Cortex of kidney (tissue), 1 donor: Measurements from ENCODE around the gene TNFRSF14.
"Not testable (repeated sequence)": the region's sequence is repeated elsewhere in the genome, so short reads cannot be mapped to it uniquely, and the experiment has no call there.

ENCODE experiments used
- DNase-seq: peaks from one replicate; lab custom pipeline; 2025; lab: John Stamatoyannopoulos, UW

Gene TNFRSF14

GRCh38 chr1:2539312-2539907, 16.8 kb upstream of the TNFRSF14 start:
- DNase-seq: no peak

- DNase-seq: no peak
Measured at GRCh38 chr1:2540816-2541492, 15.2 kb upstream of the TNFRSF14 start.

GRCh38 chr1:2541619-2542245, 14.4 kb upstream of the TNFRSF14 start:
- DNase-seq: no peak

- DNase-seq: no peak
Measured at GRCh38 chr1:2542246-2542915, 13.8 kb upstream of the TNFRSF14 start.

- no peak for DNase-seq
Measured at GRCh38 chr1:2543543-2544092, 12.6 kb upstream of the TNFRSF14 start.

GRCh38 chr1:2544093-2544874, 11.9 kb upstream of the TNFRSF14 start:
- no peak for DNase-seq

GRCh38 chr1:2544875-2545640, 11.1 kb upstream of the TNFRSF14 start:
- DNase-seq: no peak

GRCh38 chr1:2545754-2546514, 10.2 kb upstream of the TNFRSF14 start:
- DNase-seq: no peak

GRCh38 chr1:2546515-2547209, 9.5 kb upstream of the TNFRSF14 start:
- DNase-seq: no peak

GRCh38 chr1:2547210-2548067, 8.7 kb upstream of the TNFRSF14 start:
- DNase-seq: no peak

- DNase-seq: no peak
Measured at GRCh38 chr1:2548068-2548589, 8.0 kb upstream of the TNFRSF14 start.

GRCh38 chr1:2549367-2550029, 6.7 kb upstream of the TNFRSF14 start:
- DNase-seq: not testable (repeated sequence)

- DNase-seq: not testable (repeated sequence)
Measured at GRCh38 chr1:2550309-2550861, 5.8 kb upstream of the TNFRSF14 start.

GRCh38 chr1:2551544-2551943, 4.6 kb upstream of the TNFRSF14 start:
- not testable (repeated sequence) for DNase-seq

- DNase-seq: no peak
Measured at GRCh38 chr1:2552189-2552588, 4.0 kb upstream of the TNFRSF14 start.

- not testable (repeated sequence) for DNase-seq
Measured at GRCh38 chr1:2553076-2553475, 3.1 kb upstream of the TNFRSF14 start.

- DNase-seq: no peak
Measured at GRCh38 chr1:2553871-2554620, 2.1 kb upstream of the TNFRSF14 start.
